ENCODE data around the gene PSMG2. TPM values are rescaled to one million over a fixed set of nuclear protein-coding genes. Genes with fewer than 3 reads are reported as not detected.

PSMG2 gene
- total RNA-seq, 1 donor from 2014 or later, result 67.4 TPM

DNA sequence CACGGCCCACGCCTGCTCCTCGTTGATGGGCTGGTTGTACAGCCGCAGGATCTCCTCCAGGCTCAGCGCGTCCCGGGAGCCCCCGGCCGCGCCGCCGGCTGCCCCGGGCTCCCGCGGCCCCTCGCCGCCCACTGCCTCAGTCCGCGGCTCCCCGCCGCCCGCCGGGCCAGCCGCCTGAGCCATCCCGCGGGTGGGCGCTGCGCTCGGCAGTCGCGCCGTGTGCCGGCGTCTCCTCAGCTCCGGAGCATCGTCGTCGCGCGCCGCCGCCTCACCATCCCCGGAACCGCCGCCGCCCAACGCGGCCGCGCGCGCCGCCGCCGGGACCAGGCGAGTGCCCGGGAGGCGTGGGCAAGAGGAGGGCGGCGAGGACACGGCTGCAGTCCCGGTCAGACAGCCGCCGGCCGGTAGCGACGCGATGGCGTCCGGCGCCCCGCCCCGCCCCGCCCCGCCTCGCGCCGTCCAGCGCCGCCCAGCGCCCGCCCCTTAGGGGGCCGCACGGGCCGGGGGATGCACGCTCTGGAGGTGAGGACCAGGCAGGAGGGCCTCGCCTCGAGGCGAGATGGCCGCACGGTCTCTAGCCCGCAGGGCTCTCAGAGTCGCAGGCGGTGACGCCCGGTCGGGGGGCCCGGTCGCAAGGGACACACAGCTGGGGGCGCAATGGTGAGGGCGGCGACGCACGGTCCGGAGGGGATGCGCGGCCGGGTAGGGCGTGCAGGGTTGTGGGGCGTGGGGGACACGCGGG is 45.0 kb upstream of the PSMG2 start, which contains the start of gene SPIRE1:
Gene SPIRE1 (minus strand): TSS at position 424 of the 742 bp plus-strand sequence. CDS start 241 bp downstream, at position 183.
- DNase-seq (peak; percentile 52), ATAC-seq (ENCODE audit: low read depth) (peak; percentile 74)
- Mint-ChIP-seq H3K9me3 (no peaks in the 10 kb centered on the region), H3K27me3 (peaks cover 28% of the 10 kb centered on the region), H3K27ac (peak within 1 kb of the TSS; percentile 69), H3K4me1 (peaks cover 10% of the 10 kb centered on the region), H3K36me3 (ENCODE audit: low read depth) (peaks cover 2% of the 10 kb centered on the region), H3K4me3 (peak within 1 kb of the TSS; percentile 86)
- intact Hi-C loops (cut with micrococcal nuclease), result loop anchor here (1.0 to 2.0 kb wide), 5 partner anchors 45 to 385 kb away; partner anchors contain the start of genes AFG3L2, CEP76, PRELID3A and PSMG2
- CTCF ChIA-PET, result interaction anchor here (1.4 to 4.3 kb wide), 2 partner anchors 13 to 266 kb away, joined by 3 to 49 read pairs; no protein-coding TSS in a partner anchor
- no peak for TF ChIP-seq CTCF (IDR thresholded peaks at IDR 0.05)
- POLR2A ChIA-PET, result interaction anchor here (0.6 kb wide), 1 partner anchor 18 kb away, joined by 7 read pairs; no protein-coding TSS in a partner anchor

GRCh38 chr18:12658426-12659138 is 44.3 kb upstream of the PSMG2 start:
- ChIA-PET POLR2A (interaction anchor here (0.6 kb wide), 1 partner anchor 17 kb away, joined by 7 read pairs; no protein-coding TSS in a partner anchor), CTCF (interaction anchor here (0.9 to 4.3 kb wide), 3 partner anchors 13 to 274 kb away, joined by 3 to 49 read pairs (median 3); no protein-coding TSS in a partner anchor)
- peak overlapping the region; percentile 69 for H3K27ac Mint-ChIP-seq
- H3K4me1 Mint-ChIP-seq, result peaks cover 10% of the 10 kb centered on the region
- no peaks in the 10 kb centered on the region for H3K9me3 Mint-ChIP-seq
- ATAC-seq (ENCODE audit: low read depth) (no peak), DNase-seq (no peak)
- peaks cover 21% of the 10 kb centered on the region for H3K27me3 Mint-ChIP-seq
- peak overlapping the region; percentile 86 for H3K4me3 Mint-ChIP-seq
- intact Hi-C loops (cut with micrococcal nuclease), result loop anchor here (1.0 to 2.0 kb wide), 5 partner anchors 44 to 386 kb away; partner anchors contain the start of genes AFG3L2, CEP76, PRELID3A and PSMG2
- peaks cover 2% of the 10 kb centered on the region for H3K36me3 Mint-ChIP-seq (ENCODE audit: low read depth)
- TF ChIP-seq CTCF (IDR thresholded peaks at IDR 0.05), result no peak

DNA sequence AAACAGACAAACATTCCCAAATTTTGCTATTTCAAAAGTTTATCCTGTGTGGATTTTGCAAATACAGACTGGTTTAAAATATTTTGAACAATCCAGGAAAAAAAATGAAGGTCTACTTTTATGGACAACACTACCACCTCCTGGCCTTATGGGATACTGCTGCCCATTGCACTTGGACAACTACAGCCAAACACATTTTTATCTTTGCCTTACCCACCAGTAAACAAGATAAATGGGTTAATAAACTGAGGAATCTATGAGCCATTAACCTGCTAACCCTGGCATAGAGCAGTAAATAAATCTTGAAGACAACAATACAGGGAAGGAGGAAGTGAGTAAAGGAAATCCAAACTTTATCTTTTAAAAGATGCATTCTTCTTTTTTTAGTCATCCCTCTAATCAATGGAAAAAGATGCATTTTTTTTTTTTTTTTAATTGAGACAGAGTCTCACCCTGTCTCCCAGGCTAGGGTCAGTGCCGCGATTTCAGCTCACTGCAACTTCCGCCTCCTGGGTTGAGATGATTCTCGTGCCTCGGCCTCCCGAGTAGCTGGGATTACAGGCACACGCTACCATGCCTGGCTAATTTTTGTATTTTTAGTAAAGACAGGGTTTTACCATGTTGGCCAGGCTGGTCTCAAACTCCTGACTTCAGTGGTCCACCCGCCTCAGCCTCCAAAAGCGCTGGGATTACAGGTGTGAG is 42.8 kb upstream of the PSMG2 start:
- ChIA-PET POLR2A (no interaction called here), CTCF (interaction anchor here (0.8 to 4.3 kb wide), 4 partner anchors 9 to 332 kb away, joined by 3 to 49 read pairs (median 6); no protein-coding TSS in a partner anchor)
- Mint-ChIP-seq H3K9me3 (no peaks in the 10 kb centered on the region), H3K27ac (no peak overlapping the region), H3K27me3 (peaks cover 15% of the 10 kb centered on the region), H3K4me1 (peaks cover 10% of the 10 kb centered on the region), H3K36me3 (ENCODE audit: low read depth) (peaks cover 2% of the 10 kb centered on the region), H3K4me3 (peak overlapping the region; percentile 65)
- intact Hi-C loops (cut with micrococcal nuclease), result loop anchor here (1.0 to 2.0 kb wide), 5 partner anchors 43 to 387 kb away; partner anchors contain the start of genes CEP76 and PSMG2
- no peak for ATAC-seq (ENCODE audit: low read depth)
- DNase-seq, result no peak
- peak; percentile 54 for TF ChIP-seq CTCF (IDR thresholded peaks at IDR 0.05)

- intact Hi-C loops (cut with micrococcal nuclease), result no loop called here
- ATAC-seq (ENCODE audit: low read depth) (no peak), DNase-seq (no peak)
- H3K36me3 Mint-ChIP-seq (ENCODE audit: low read depth), result peaks cover 2% of the 10 kb centered on the region
- H3K4me3 Mint-ChIP-seq, result no peak overlapping the region
- H3K4me1 Mint-ChIP-seq, result no peaks in the 10 kb centered on the region
- no peak for TF ChIP-seq CTCF (IDR thresholded peaks at IDR 0.05)
- CTCF ChIA-PET, result no interaction called here
- POLR2A ChIA-PET, result no interaction called here
- H3K9me3 Mint-ChIP-seq, result no peaks in the 10 kb centered on the region
- no peaks in the 10 kb centered on the region for H3K27me3 Mint-ChIP-seq
- H3K27ac Mint-ChIP-seq, result no peak overlapping the region
Observed at GRCh38 chr18:12668041-12668440, 34.8 kb upstream of the PSMG2 start.

All from activated B cell treated with CpG ODN at 0.5 μM for 24 hours (primary cell).